HG03039 (cell line): ENCODE measurements around the gene ARRDC4.

ENCODE experiments used
- ATAC-seq: cut with Tn5 transposase; IDR thresholded peaks from one replicate; pipeline ENCODE4 v1.9.1; 2021; ENCODE audit warnings: mild to moderate bottlenecking, moderate library complexity; ENCODE audit not compliant: unreplicated experiment

The ARRDC4 gene

GRCh38 chr15:97995881-97996603 lies 35.5 kb downstream of the ARRDC4 start:
- ATAC-seq: no peak

- no peak for ATAC-seq
These were observed 38.0 kb downstream of the ARRDC4 start for GRCh38 chr15:97998307-97999071.

DNA sequence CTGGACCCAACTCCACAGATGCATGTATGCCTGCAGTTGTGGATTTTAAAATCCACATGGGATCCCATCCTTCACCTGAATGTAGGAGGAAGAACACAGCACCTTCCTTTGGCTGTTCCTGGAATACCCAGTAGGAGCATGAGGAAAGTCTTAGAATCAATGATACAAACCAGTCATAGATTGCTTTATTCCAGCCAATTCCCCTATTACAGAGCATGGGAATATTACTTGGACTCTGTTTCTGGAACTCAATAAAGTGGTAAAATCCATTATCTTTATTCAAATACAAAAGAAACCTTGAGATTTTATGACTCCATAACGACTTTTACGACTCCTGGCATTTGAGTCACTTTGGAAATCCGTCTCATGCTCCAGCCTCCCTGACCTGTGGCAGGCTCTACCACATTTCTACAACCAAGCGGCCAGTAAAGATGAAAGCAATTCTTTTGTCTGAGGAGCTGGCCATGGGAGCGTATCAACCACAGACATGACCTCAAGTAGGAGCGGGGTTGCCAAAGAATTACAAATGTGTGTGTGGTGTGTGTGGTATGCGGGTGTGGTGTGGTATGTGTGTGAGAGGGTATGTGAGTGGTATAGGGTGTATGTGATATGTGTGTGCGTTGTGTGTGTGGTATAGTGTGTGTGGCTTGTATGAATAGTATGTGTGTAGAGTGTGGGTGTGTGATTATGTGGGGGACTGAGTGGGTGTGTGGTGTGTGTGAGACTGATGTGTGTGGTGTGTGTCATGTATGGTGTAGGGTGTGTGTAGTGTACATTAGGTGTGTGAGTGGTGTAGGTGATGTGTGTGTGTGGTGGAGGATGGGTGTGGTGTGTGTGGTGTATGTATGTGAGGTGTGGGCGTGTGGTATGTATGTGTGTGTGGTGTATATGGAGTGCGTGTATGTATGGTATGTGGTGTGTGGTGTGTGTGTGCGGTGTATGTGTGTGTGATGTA lies 40.0 kb downstream of the ARRDC4 start:
- ATAC-seq: no peak

DNA sequence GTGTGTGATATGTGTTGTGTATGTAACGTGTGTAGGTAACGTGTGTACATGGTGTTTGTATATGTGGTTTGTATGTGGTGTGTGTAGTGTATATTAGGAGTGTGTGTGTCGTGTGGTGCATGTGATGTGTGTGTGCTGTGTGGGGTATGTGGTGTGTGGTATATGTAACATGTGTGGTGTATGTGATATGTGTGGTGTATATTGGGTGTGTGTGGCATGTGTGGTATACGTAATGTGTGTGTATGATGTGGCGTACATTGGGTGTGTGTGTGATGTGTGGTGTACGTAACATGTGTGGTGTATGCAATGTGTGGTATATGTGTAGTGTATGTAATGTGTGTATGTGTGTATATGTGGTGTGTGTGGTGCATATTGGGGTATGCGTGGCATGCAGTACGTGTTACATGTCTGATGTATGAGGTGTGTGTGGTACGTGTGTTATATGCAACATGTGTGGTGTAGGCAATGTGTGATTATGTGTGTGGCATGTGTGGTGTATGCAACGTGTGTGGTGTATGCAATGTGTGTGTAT lies 41.2 kb downstream of the ARRDC4 start:
- ATAC-seq: no peak

DNA sequence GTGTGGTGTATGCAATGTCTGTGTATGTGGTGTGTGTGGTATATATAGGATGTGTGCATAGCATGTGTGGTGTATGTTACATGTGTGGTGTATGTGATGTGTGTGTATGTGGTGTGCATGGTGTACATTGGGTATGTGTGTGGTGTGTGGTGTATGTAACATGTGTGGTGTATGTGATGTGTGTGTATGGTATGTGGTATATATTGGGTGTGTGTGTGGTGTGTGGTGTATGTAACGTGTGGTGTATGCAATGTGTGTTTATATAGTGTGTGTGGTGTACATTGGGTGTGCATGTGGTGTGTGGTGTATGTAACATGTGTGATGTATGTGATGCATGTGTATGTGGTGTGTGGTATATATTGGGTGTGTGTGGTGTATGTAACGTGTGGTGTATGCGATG lies 41.9 kb downstream of the ARRDC4 start:
- no peak for ATAC-seq

- ATAC-seq: no peak
These were observed 42.4 kb downstream of the ARRDC4 start for GRCh38 chr15:98002866-98003265.

- ATAC-seq: no peak
These were observed 43.0 kb downstream of the ARRDC4 start for GRCh38 chr15:98003518-98003917.

DNA sequence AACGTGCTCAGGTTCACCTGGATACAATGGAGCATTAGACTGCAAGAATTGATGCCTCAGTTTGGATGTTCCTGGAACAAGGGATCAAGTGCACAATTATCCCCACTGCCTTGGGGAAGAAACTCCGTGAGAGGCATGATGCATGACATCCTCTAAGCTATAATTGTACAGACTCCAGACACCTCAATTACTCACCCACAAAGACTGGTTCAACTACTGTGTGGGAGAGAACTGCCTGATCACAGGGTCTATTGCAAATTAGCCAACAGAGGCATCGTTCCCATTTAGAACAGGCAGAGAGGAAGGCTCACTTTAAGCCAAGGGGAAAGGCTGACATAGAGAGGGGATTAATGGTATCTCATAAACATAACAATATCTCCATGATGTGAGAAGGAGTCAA lies 43.5 kb downstream of the ARRDC4 start:
- ATAC-seq: no peak

DNA sequence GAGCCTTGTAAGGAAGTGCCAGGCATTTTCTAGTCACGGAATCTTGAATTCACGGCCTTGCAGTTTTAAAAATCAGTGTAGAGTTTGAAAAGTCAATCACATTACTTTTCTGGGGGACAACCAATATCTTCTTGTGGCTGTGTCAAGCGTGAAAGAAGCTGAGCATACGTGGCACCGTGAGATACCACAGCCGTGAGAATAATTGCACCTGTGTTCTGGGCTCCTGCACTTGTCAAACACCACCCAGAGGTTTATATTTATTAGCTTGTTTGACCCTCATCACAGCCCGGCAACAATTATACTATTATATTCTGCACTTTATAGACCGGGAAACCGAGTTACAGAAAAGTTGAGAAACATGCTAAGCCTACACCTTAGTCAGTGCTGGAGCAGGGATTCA lies 45.2 kb downstream of the ARRDC4 start:
- no peak for ATAC-seq

DNA sequence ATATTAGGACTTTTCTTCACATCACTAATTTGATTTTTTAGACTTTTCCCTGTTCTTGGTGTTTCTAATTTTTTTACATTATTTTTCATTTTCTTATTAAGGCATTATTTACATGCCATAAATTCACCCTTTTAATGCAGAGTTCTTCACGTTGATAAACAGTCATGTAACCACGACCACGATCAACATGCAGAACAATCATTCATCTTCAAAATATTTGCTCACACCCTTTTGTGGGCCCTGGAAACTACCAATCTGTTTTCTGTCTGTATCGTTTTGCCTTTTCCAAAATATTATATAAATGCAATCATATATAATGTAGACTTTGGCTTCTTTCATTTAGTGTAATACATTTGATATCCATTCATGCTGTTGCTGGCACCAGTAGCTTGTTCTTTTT lies 48.7 kb downstream of the ARRDC4 start:
- ATAC-seq: no peak

GRCh38 chr15:98009971-98010370 lies 49.5 kb downstream of the ARRDC4 start:
- no peak for ATAC-seq

DNA sequence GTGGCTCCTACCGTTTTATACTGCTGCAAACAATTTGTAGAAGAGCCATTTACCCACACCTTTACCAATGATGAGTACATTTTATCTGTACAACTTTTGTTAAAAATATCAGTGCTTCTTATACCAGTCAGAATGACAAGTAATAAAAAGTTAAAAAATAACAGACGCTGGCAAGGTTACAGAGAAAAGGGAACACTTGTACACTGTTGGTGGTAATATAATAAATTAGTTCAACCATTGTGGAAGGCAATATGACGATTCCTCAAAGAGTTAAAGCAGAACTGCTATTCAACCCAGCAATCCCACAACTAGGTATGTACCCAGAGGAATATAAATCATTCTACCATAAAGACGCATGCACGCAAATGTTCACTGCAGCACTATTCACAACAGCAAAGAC lies 51.9 kb downstream of the ARRDC4 start:
- ATAC-seq: no peak

DNA sequence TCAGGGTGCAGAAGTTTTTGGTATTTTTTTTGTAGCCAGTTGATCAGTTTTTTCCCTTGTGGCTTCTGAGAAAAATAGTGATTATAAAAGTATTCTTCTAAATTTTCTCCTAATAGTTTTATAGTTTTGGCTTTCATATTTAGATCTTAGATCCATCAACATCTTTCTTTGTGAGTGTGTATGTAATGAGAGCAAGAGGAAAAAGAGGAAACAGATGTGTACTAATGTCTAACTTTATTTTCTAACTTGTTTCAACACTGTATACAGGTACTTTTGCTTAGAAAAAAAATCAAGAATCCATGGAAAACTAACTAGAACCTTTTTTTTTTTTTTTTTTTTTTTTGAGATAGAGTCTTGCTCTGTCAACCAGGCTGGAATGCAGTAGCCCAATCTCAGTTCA lies 53.1 kb downstream of the ARRDC4 start:
- no peak for ATAC-seq

GRCh38 chr15:98017150-98017964 lies 56.9 kb downstream of the ARRDC4 start:
- ATAC-seq: no peak

- ATAC-seq: no peak
These were observed 58.4 kb downstream of the ARRDC4 start for GRCh38 chr15:98018761-98019351.
